Measurements from ENCODE around the gene DTD1.
A peak's percentile ranks its signal among the peaks of the same experiment; 100 is the strongest.

DNA sequence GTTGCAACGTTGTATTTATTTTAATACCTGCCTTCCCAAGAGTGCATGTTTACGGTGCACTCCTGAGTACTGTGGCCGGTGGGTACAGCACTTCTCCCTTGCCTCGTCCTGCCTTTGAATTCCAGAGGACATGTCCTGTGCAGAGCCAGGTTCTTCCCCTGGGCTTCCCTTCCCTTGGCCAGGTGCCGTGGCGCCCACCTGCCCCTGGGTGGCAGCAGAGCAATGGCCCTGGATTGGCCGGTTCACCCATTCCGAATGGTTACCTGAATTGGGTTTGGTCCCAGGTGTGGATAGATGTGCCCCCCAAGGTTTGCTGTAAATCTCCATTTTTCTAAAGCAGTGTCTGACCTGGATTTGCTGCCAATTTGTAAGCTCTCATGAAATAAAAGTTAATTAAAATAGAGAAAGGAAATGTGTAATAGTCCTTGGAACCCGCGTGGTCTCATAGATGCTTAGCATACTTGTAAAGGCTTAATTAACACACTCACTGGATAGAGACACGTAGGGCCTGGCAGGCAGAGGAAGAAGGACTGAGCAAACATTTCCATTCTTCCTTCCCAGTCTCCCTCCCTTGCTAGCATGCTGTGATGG is 40.6 kb downstream of the DTD1 start:
- TF ChIP-seq, protein P1, sequence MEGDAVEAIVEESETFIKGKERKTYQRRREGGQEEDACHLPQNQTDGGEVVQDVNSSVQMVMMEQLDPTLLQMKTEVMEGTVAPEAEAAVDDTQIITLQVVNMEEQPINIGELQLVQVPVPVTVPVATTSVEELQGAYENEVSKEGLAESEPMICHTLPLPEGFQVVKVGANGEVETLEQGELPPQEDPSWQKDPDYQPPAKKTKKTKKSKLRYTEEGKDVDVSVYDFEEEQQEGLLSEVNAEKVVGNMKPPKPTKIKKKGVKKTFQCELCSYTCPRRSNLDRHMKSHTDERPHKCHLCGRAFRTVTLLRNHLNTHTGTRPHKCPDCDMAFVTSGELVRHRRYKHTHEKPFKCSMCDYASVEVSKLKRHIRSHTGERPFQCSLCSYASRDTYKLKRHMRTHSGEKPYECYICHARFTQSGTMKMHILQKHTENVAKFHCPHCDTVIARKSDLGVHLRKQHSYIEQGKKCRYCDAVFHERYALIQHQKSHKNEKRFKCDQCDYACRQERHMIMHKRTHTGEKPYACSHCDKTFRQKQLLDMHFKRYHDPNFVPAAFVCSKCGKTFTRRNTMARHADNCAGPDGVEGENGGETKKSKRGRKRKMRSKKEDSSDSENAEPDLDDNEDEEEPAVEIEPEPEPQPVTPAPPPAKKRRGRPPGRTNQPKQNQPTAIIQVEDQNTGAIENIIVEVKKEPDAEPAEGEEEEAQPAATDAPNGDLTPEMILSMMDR (conservative IDR thresholded peaks at IDR 0.05) = peak; percentile 71
- no peak for TF ChIP-seq EZH2 (IDR thresholded peaks at IDR 0.05; ENCODE audit: low read depth)

Data from PC-9 (cell line).